CD14-positive monocyte (primary cell): Measurements from ENCODE around the gene OPN4. TPM values are rescaled to one million over a fixed set of nuclear protein-coding genes. Genes with fewer than 3 reads are reported as not detected.

ENCODE experiments used
- DNase-seq, 3 donors: peaks; one replicate each; pipeline ENCODE4 v3.0.0-alpha.2; 2011 to 2022
- H2AFZ ChIP-seq: 2 replicates; pipeline ENCODE4 v1.6.0; 2012; ENCODE audit warnings: mild to moderate bottlenecking, low read depth, low read length, inconsistent platforms; ENCODE audit not compliant: insufficient read depth, poor library complexity, severe bottlenecking
- H3K27ac ChIP-seq, 2 donors: 1 replicate in 1 of 2; 2 replicates in 1 of 2; pipeline ENCODE4 v1.5.1; 2012 to 2013; ENCODE audit warnings: low read length in 2 of 2, control low read depth in 1 of 2, inconsistent platforms in 1 of 2, low read depth in 1 of 2, mild to moderate bottlenecking in 1 of 2
- H3K27me3 ChIP-seq, 2 donors: one replicate each; pipeline versions ENCODE4 v1.6.0 to v1.6.1; 2011 to 2013; ENCODE audit warnings: low read length in 2 of 2; ENCODE audit not compliant: control insufficient read depth in 2 of 2, insufficient read depth in 2 of 2
- H3K36me3 ChIP-seq, 2 donors: replicated peaks in 1 of 2; 1 replicate in 1 of 2; 2 replicates in 1 of 2; pipeline versions ENCODE4 v1.5.1 to v1.6.1; 2012 to 2013; ENCODE audit warnings: low read length in 2 of 2, control low read depth in 1 of 2, inconsistent platforms in 1 of 2, mild to moderate bottlenecking in 1 of 2; ENCODE audit not compliant: insufficient read depth in 2 of 2, control insufficient read depth in 1 of 2
- H3K4me1 ChIP-seq, 2 donors: 1 replicate in 1 of 2; 2 replicates in 1 of 2; pipeline versions ENCODE4 v1.5.1 to v1.6.1; 2012 to 2013; ENCODE audit warnings: low read length in 2 of 2, control low read depth in 1 of 2, inconsistent platforms in 1 of 2, mild to moderate bottlenecking in 1 of 2, moderate library complexity in 1 of 2; ENCODE audit not compliant: insufficient read depth in 2 of 2, control insufficient read depth in 1 of 2
- H3K4me2 ChIP-seq: replicated peaks from 2 replicates; pipeline ENCODE3; 2012; ENCODE audit warnings: low read length, moderate library complexity, mild to moderate bottlenecking; ENCODE audit not compliant: poor library complexity, severe bottlenecking; ENCODE audit errors: extremely low read depth
- H3K4me3 ChIP-seq, 3 experiments: fragments of 200-600 bp in 1 of 3; sonication (generic) in 1 of 3; replicated peaks in 1 of 3; 1 replicate in 2 of 3; 2 replicates in 1 of 3; pipeline ENCODE4 v1.5.1; 2011 to 2013; ENCODE audit warnings: low read length in 3 of 3, mild to moderate bottlenecking in 3 of 3, control low read depth in 2 of 3, low read depth in 2 of 3, inconsistent platforms in 1 of 3, moderate library complexity in 1 of 3
- H3K79me2 ChIP-seq: 2 replicates; pipeline ENCODE4 v1.6.0; 2012; ENCODE audit warnings: mild to moderate bottlenecking, control low read depth, inconsistent platforms, low read length, moderate library complexity; ENCODE audit not compliant: insufficient read depth
- H3K9ac ChIP-seq: 2 replicates; pipeline ENCODE4 v1.6.0; 2017; ENCODE audit warnings: low read length, mild to moderate bottlenecking; ENCODE audit not compliant: insufficient read depth, poor library complexity, severe bottlenecking
- H3K9me3 ChIP-seq, 2 donors: replicated peaks in 1 of 2; 1 replicate in 1 of 2; 2 replicates in 1 of 2; pipeline versions ENCODE4 v1.5.1 to v1.6.1; 2012 to 2013; ENCODE audit warnings: low read length in 2 of 2, control low read depth in 1 of 2; ENCODE audit not compliant: control insufficient read depth in 1 of 2, insufficient read depth in 1 of 2
- H4K20me1 ChIP-seq: 2 replicates; pipeline ENCODE4 v1.6.0; 2012; ENCODE audit warnings: mild to moderate bottlenecking, low read length, control low read depth, moderate library complexity; ENCODE audit not compliant: insufficient read depth
- H3K27ac Mint-ChIP-seq, 7 donors: one replicate each; pipeline ENCODE4 v1.8.0; 2020; ENCODE audit warnings: mild to moderate bottlenecking in 7 of 7, mixed read lengths in 7 of 7, moderate library complexity in 6 of 7, inconsistent platforms in 2 of 7
- H3K27me3 Mint-ChIP-seq, 3 donors: one replicate each; pipeline ENCODE4 v1.8.0; 2021 to 2022; ENCODE audit warnings: low read depth in 3 of 3, mild to moderate bottlenecking in 3 of 3, mixed read lengths in 3 of 3, moderate library complexity in 3 of 3, inconsistent platforms in 1 of 3
- H3K36me3 Mint-ChIP-seq, 2 donors: one replicate each; pipeline ENCODE4 v1.8.0; 2020; ENCODE audit warnings: mixed read lengths in 2 of 2, inconsistent platforms in 1 of 2, mild to moderate bottlenecking in 1 of 2
- H3K4me1 Mint-ChIP-seq: one replicate; pipeline ENCODE4 v1.8.0; 2020; ENCODE audit warnings: mild to moderate bottlenecking, mixed read lengths
- H3K4me3 Mint-ChIP-seq, 2 donors: one replicate each; pipeline ENCODE4 v1.8.0; 2020; ENCODE audit warnings: mild to moderate bottlenecking in 2 of 2, mixed read lengths in 2 of 2, moderate library complexity in 1 of 2
- H3K9me3 Mint-ChIP-seq, 7 donors: one replicate each; pipeline ENCODE4 v1.8.0; 2020 to 2022; ENCODE audit warnings: mixed read lengths in 7 of 7, mild to moderate bottlenecking in 6 of 7, moderate library complexity in 6 of 7, inconsistent platforms in 2 of 7
- CTCF ChIP-seq: fragments of 200-600 bp; IDR thresholded peaks from one replicate; pipeline ENCODE4 v1.8.0; 2022; ENCODE audit warnings: antibody characterized with exemption, mild to moderate bottlenecking
- WGBS: methylation state at CpG from one replicate; pipeline ENCODE4 v1.1.5; 2013; ENCODE audit warnings: missing lambda C conversion rate; ENCODE audit not compliant: insufficient coverage; 5-methylcytosine and 5-hydroxymethylcytosine counted together
- intact Hi-C, 2 donors: fragments of 100-400 bp; cut with micrococcal nuclease; formaldehyde crosslinking; loops; one replicate each; pipeline versions ENCODE4 v1.15.0 to v1.15.1; 2023
- polyA plus RNA-seq, 3 donors: library from polyadenylated mRNA; depleted of rRNA in 1 of 3; unstranded in 2 of 3; stranded (reverse) in 1 of 3; fragments of 300-500 nt in 2 of 3; fragments of >200 nt in 1 of 3; fragmentation: Illumina TruSeq in 2 of 3; gene quantifications; 1 replicate in 2 of 3; 2 replicates in 1 of 3; pipeline ENCODE4 v1.2.3, GENCODE V29; 2012 to 2021

OPN4 gene
- polyA plus RNA-seq, 3 donors, result not detected

GRCh38 chr10:86655596-86655995 lies 1.2 kb downstream of the OPN4 start:
- TF ChIP-seq CTCF, result no peak
- Histone ChIP-seq H3K27me3 (no peaks in the 10 kb centered on the region), H3K4me2 (no peak overlapping the region), H4K20me1 (no peaks in the 10 kb centered on the region), H3K4me3 (no peak overlapping the region), H3K4me1 (no peaks in the 10 kb centered on the region), H3K9ac (no peak overlapping the region), H2AFZ (no peak overlapping the region), H3K79me2 (no peaks in the 10 kb centered on the region), H3K27ac (no peak overlapping the region), H3K36me3 (no peaks in the 10 kb centered on the region), H3K9me3 (no peaks in the 10 kb centered on the region)
- 97% methylated on average over 3 of the region's 3 CpGs for WGBS
- intact Hi-C loops, result no loop called here
- no peak for DNase-seq
- Mint-ChIP-seq H3K36me3 (no peaks in the 10 kb centered on the region), H3K27ac (no peak overlapping the region), H3K9me3 (no peaks in the 10 kb centered on the region), H3K4me1 (no peaks in the 10 kb centered on the region), H3K4me3 (no peak overlapping the region), H3K27me3 (peaks cover 0 to 2% (median under 1%) of the 10 kb centered on the region in 3 donors)

GRCh38 chr10:86657011-86657395 lies 2.7 kb downstream of the OPN4 start:
- Mint-ChIP-seq H3K9me3 (no peaks in the 10 kb centered on the region), H3K27ac (no peak overlapping the region), H3K36me3 (no peaks in the 10 kb centered on the region), H3K4me3 (no peak overlapping the region), H3K4me1 (no peaks in the 10 kb centered on the region), H3K27me3 (peaks cover 0 to 5% (median 2%) of the 10 kb centered on the region in 3 donors)
- WGBS, result 90% methylated on average over 7 of the region's 8 CpGs
- H3K9me3 ChIP-seq, result no peaks in the 10 kb centered on the region
- DNase-seq, result no peak
- no peaks in the 10 kb centered on the region for H3K27me3 ChIP-seq
- H3K4me3 ChIP-seq, result no peak overlapping the region
- intact Hi-C loops, result no loop called here
- H3K27ac ChIP-seq, result no peak overlapping the region
- H3K9ac ChIP-seq, result no peak overlapping the region
- H3K36me3 ChIP-seq, result no peaks in the 10 kb centered on the region
- no peaks in the 10 kb centered on the region for H4K20me1 ChIP-seq
- no peaks in the 10 kb centered on the region for H3K4me1 ChIP-seq
- no peaks in the 10 kb centered on the region for H3K79me2 ChIP-seq
- no peak overlapping the region for H2AFZ ChIP-seq
- H3K4me2 ChIP-seq, result no peak overlapping the region
- no peak for TF ChIP-seq CTCF
